PC-3 (cell line): ENCODE results near the gene HLCS. TPM values are rescaled to one million over a fixed set of nuclear protein-coding genes. Genes with fewer than 3 reads are reported as not detected.

Experiments used
- ATAC-seq: fragments of 200-7000 bp; cut with Tn5 transposase; 2 replicates; pipeline ENCODE4 v1.9.1; 2020; ENCODE audit warnings: mild to moderate bottlenecking, moderate library complexity
- BruUV-seq: library from RNA; stranded (reverse); fragments of 400-500 nt; replicated peaks from 2 replicates; lab custom pipeline; 2021; lab: Mats Ljungman, UMichigan
- CTCF ChIA-PET: fragments of 300-600 bp; sonication (Branson Sonifier 250); formaldehyde crosslinking; loops from one replicate; lab custom pipeline; 2022; ENCODE audit warnings: antibody characterized with exemption; lab: Charles Lee
- POLR2A ChIA-PET: fragments of 300-600 bp; sonication (Branson Sonifier 250); formaldehyde crosslinking; loops from one replicate; lab custom pipeline; 2022; ENCODE audit warnings: antibody characterized with exemption; ENCODE audit not compliant: unreplicated experiment; lab: Charles Lee
- DNase-seq: peaks from one replicate; pipeline ENCODE4 v3.0.0-alpha.2; 2015
- H2AFZ ChIP-seq: fragments of 300-600 bp; sonication (generic); 2 replicates; pipeline ENCODE4 v1.6.0; 2016; ENCODE audit warnings: antibody characterized with exemption, low read length
- H3F3A ChIP-seq: fragments of 300-600 bp; sonication (generic); one replicate; pipeline ENCODE4 v1.6.0; 2017; ENCODE audit warnings: antibody characterized with exemption, low read length, control low read depth, mild to moderate bottlenecking; ENCODE audit not compliant: unreplicated experiment
- H3K27ac ChIP-seq: fragments of 300-600 bp; sonication (generic); 2 replicates; pipeline ENCODE4 v1.5.1; 2016; ENCODE audit warnings: mild to moderate bottlenecking, low read length
- H3K27me3 ChIP-seq: fragments of 300-600 bp; sonication (generic); 2 replicates; pipeline ENCODE4 v1.6.1; 2016; ENCODE audit warnings: low read length, mixed read lengths
- H3K36me3 ChIP-seq: fragments of 300-600 bp; sonication (generic); 2 replicates; pipeline ENCODE4 v1.6.1; 2016; ENCODE audit warnings: low read depth, mixed run types, low read length, mixed read lengths
- H3K4me1 ChIP-seq: fragments of 300-600 bp; sonication (generic); 2 replicates; pipeline ENCODE4 v1.5.1; 2016; ENCODE audit warnings: low read length; ENCODE audit not compliant: insufficient read depth
- H3K4me2 ChIP-seq: fragments of 300-600 bp; sonication (generic); 2 replicates; pipeline ENCODE4 v1.6.0; 2016; ENCODE audit warnings: low read length
- H3K4me3 ChIP-seq: fragments of 300-600 bp; sonication (generic); 2 replicates; pipeline ENCODE4 v1.5.1; 2016; ENCODE audit warnings: mild to moderate bottlenecking, low read length, mixed read lengths
- H3K79me2 ChIP-seq: fragments of 300-600 bp; sonication (generic); 2 replicates; pipeline ENCODE4 v1.6.1; 2017; ENCODE audit warnings: low read length, mixed read lengths
- H3K9ac ChIP-seq: fragments of 300-600 bp; sonication (generic); 2 replicates; pipeline ENCODE4 v1.6.0; 2016; ENCODE audit warnings: mild to moderate bottlenecking, low read length
- H3K9me2 ChIP-seq: fragments of 300-600 bp; sonication (generic); replicated peaks from 2 replicates; pipeline ENCODE4 v1.6.1; 2016; ENCODE audit warnings: mixed run types, low read length, mixed read lengths
- H3K9me3 ChIP-seq: fragments of 300-600 bp; sonication (generic); 2 replicates; pipeline ENCODE4 v1.6.1; 2016; ENCODE audit warnings: low read length, mixed read lengths
- H4K20me1 ChIP-seq: fragments of 300-600 bp; sonication (generic); 2 replicates; pipeline ENCODE4 v1.6.1; 2016; ENCODE audit warnings: low read length, mixed read lengths
- CTCF ChIP-seq: fragments of 300-600 bp; sonication (generic); conservative IDR thresholded peaks from 2 replicates; pipeline ENCODE4 v1.5.1; 2017; ENCODE audit warnings: antibody characterized with exemption, low read depth, mild to moderate bottlenecking, low read length
- EZH2 ChIP-seq: fragments of 300-600 bp; sonication (generic); IDR thresholded peaks from one replicate; pipeline ENCODE4 v1.6.1; 2017; ENCODE audit warnings: antibody characterized with exemption, mild to moderate bottlenecking, low read length; ENCODE audit not compliant: unreplicated experiment
- EZH2phosphoT487 ChIP-seq: fragments of 300-600 bp; sonication (generic); IDR thresholded peaks from 2 replicates; pipeline ENCODE4 v1.6.1; 2018; ENCODE audit warnings: mild to moderate bottlenecking, antibody characterized with exemption, low read length, borderline replicate concordance
- intact Hi-C: fragments of 100-400 bp; cut with micrococcal nuclease; formaldehyde crosslinking; loops from 2 replicates; pipeline ENCODE4 v1.9.0; 2023
- total RNA-seq: library from RNA; depleted of rRNA; stranded (reverse); fragments of >200 nt; gene quantifications from 2 replicates; pipeline ENCODE4 v1.2.3, GENCODE V29; 2014

HLCS gene
- total RNA-seq, 1 experiment from 2014 or later: 44.1 TPM

GRCh38 chr21:36841866-36842265 lies 124.6 kb downstream of the HLCS start:
- Histone ChIP-seq H3K36me3 (no peaks in the 10 kb centered on the region), H3K9me3 (no peaks in the 10 kb centered on the region), H3K27ac (peak overlapping the region; percentile 42), H3K9ac (no peak overlapping the region), H4K20me1 (no peaks in the 10 kb centered on the region), H3K79me2 (no peaks in the 10 kb centered on the region), H2AFZ (no peak overlapping the region), H3K4me3 (no peak overlapping the region), H3K4me2 (no peak overlapping the region), H3K9me2 (no peaks in the 10 kb centered on the region), H3K4me1 (peaks cover 11% of the 10 kb centered on the region), H3K27me3 (no peaks in the 10 kb centered on the region), H3F3A (no peaks in the 10 kb centered on the region)
- CTCF ChIA-PET: no interaction called here
- no TSS peak for BruUV-seq
- DNase-seq (peak; percentile 60), ATAC-seq (peak; percentile 91)
- intact Hi-C loops: no loop called here
- no peak for TF ChIP-seq EZH2phosphoT487
- TF ChIP-seq EZH2: no peak
- TF ChIP-seq CTCF: no peak
- POLR2A ChIA-PET: no interaction called here

GRCh38 chr21:36839735-36840134 lies 126.7 kb downstream of the HLCS start:
- Histone ChIP-seq H3K9ac (no peak overlapping the region), H3K4me2 (no peak overlapping the region), H3K4me3 (no peak overlapping the region), H3K9me2 (no peaks in the 10 kb centered on the region), H3K36me3 (no peaks in the 10 kb centered on the region), H3K9me3 (no peaks in the 10 kb centered on the region), H3F3A (no peaks in the 10 kb centered on the region), H3K27me3 (no peaks in the 10 kb centered on the region), H4K20me1 (no peaks in the 10 kb centered on the region), H2AFZ (no peak overlapping the region), H3K4me1 (peaks cover 9% of the 10 kb centered on the region; the same call in 1 of the 2 replicates), H3K79me2 (no peaks in the 10 kb centered on the region), H3K27ac (no peak overlapping the region)
- ATAC-seq: no peak
- POLR2A ChIA-PET: no interaction called here
- CTCF ChIA-PET: no interaction called here
- intact Hi-C loops: no loop called here
- no TSS peak for BruUV-seq
- no peak for TF ChIP-seq EZH2phosphoT487
- no peak for TF ChIP-seq CTCF
- DNase-seq: no peak

- peaks cover 9% of the 10 kb centered on the region; the same call in 1 of the 2 replicates for H3K4me1 ChIP-seq
- H4K20me1 ChIP-seq: no peaks in the 10 kb centered on the region
- no peak for DNase-seq
- H3K27ac ChIP-seq: no peak overlapping the region
- no peaks in the 10 kb centered on the region for H3K27me3 ChIP-seq
- H3K9ac ChIP-seq: no peak overlapping the region
- BruUV-seq: no TSS peak
- TF ChIP-seq EZH2phosphoT487 (no peak), CTCF (no peak), EZH2 (no peak)
- ChIA-PET POLR2A (no interaction called here), CTCF (no interaction called here)
- H3F3A ChIP-seq: no peaks in the 10 kb centered on the region
- no peak overlapping the region for H3K4me2 ChIP-seq
- no peak for ATAC-seq
- H3K79me2 ChIP-seq: no peaks in the 10 kb centered on the region
- H2AFZ ChIP-seq: no peak overlapping the region
- no peaks in the 10 kb centered on the region for H3K9me3 ChIP-seq
- no peak overlapping the region for H3K4me3 ChIP-seq
- no peaks in the 10 kb centered on the region for H3K36me3 ChIP-seq
- no peaks in the 10 kb centered on the region for H3K9me2 ChIP-seq
- intact Hi-C loops: no loop called here
These were observed 127.3 kb downstream of the HLCS start for GRCh38 chr21:36839123-36839522.
